Measurements from ENCODE around the gene NDUFS8. TPM values are rescaled to one million over a fixed set of nuclear protein-coding genes. Genes with fewer than 3 reads are reported as not detected.

The NDUFS8 gene
- total RNA-seq, 1 donor from 2014 or later, result 84.0 TPM

DNA sequence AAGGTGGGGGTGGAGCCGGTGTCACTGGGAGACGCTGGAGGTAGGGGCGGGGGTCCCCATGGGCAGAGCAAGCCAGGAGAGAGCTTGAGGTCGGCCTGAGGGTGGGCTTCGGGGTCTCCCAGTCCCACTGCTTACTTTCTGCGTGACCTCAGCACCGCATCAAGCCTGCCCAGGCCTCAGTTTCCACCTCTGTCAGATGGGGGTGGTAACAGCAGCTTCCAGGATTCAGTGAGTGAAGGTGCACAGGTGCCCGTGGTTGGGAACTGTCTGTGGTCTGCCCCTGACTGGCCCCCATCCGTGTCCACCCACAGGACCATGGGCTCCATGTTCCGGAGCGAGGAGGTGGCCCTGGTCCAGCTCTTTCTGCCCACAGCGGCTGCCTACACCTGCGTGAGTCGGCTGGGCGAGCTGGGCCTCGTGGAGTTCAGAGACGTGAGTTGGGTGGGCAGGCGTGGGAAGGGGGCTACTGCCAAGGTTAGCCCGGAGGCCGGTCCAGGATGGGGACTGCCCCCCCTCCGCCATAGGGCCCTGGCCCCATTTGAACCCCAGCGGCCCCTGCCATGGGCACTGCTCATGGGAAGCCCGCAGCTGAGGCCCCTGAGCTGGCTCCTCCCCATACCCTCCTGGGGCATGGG lies 10.6 kb downstream of the NDUFS8 start:
- no peaks in the 10 kb centered on the region for H3K27me3 ChIP-seq (ENCODE audit: control insufficient read depth, insufficient read depth, low read length)
- H3K36me3 ChIP-seq (ENCODE audit: control insufficient read depth, insufficient read depth, low read length), result peaks cover 16% of the 10 kb centered on the region
- TF ChIP-seq, protein P1, sequence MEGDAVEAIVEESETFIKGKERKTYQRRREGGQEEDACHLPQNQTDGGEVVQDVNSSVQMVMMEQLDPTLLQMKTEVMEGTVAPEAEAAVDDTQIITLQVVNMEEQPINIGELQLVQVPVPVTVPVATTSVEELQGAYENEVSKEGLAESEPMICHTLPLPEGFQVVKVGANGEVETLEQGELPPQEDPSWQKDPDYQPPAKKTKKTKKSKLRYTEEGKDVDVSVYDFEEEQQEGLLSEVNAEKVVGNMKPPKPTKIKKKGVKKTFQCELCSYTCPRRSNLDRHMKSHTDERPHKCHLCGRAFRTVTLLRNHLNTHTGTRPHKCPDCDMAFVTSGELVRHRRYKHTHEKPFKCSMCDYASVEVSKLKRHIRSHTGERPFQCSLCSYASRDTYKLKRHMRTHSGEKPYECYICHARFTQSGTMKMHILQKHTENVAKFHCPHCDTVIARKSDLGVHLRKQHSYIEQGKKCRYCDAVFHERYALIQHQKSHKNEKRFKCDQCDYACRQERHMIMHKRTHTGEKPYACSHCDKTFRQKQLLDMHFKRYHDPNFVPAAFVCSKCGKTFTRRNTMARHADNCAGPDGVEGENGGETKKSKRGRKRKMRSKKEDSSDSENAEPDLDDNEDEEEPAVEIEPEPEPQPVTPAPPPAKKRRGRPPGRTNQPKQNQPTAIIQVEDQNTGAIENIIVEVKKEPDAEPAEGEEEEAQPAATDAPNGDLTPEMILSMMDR (IDR thresholded peaks at IDR 0.05; ENCODE audit: insufficient read depth, low read length, severe bottlenecking), result no peak
- DNase-seq (ENCODE audit: low read depth) (no peak), FAIRE-seq (no peak)
- peak overlapping the region; percentile 63 for H3K4me3 ChIP-seq (ENCODE audit: low read depth, low read length)

DNA sequence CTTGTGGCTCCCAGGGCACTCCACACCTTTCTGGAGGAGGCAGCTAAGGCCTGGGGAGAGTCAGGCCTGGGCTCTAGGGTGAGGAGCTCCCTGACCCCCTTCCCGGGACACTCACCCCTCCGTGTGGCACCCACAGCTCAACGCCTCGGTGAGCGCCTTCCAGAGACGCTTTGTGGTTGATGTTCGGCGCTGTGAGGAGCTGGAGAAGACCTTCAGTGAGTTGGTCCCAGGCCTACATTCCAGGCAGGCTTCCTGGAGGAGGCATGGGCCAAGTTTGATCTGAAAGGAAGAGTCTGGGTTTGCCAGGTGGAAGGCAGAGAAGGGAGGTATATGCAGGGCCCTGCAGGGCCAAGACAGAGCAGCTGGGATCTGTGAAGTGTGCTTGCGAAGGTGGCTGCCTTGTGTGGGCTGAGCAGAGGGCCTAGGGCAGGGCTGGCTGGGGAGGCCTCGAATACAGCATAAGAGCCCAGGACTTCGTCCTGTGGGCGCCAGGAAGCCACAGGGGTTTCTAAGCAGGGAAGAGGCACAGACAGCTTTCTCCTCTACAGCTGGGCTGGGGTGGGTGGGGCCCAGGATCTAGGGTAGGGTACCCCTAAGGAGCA lies 11.2 kb downstream of the NDUFS8 start:
- no peak for FAIRE-seq
- Histone ChIP-seq H3K27me3 (ENCODE audit: control insufficient read depth, insufficient read depth, low read length) (no peaks in the 10 kb centered on the region), H3K4me3 (ENCODE audit: low read depth, low read length) (no peak overlapping the region), H3K36me3 (ENCODE audit: control insufficient read depth, insufficient read depth, low read length) (peaks cover 16% of the 10 kb centered on the region)
- DNase-seq (ENCODE audit: low read depth), result no peak
- TF ChIP-seq, protein P1 (IDR thresholded peaks at IDR 0.05; ENCODE audit: insufficient read depth, low read length, severe bottlenecking), result no peak

- DNase-seq (ENCODE audit: low read depth), result no peak
- TF ChIP-seq, protein P1 (IDR thresholded peaks at IDR 0.05; ENCODE audit: insufficient read depth, low read length, severe bottlenecking), result no peak
- Histone ChIP-seq H3K36me3 (ENCODE audit: control insufficient read depth, insufficient read depth, low read length) (peaks cover 19% of the 10 kb centered on the region), H3K27me3 (ENCODE audit: control insufficient read depth, insufficient read depth, low read length) (no peaks in the 10 kb centered on the region), H3K4me3 (ENCODE audit: low read depth, low read length) (no peak overlapping the region)
- FAIRE-seq, result no peak
Observed at GRCh38 chr11:68042219-68043028, 11.9 kb downstream of the NDUFS8 start.

- FAIRE-seq, result no peak
- H3K4me3 ChIP-seq (ENCODE audit: low read depth, low read length), result no peak overlapping the region
- DNase-seq (ENCODE audit: low read depth), result no peak
Observed at GRCh38 chr11:68043029-68043348, 12.5 kb downstream of the NDUFS8 start.

GRCh38 chr11:68043349-68044144 lies 13.1 kb downstream of the NDUFS8 start:
- Histone ChIP-seq H3K27me3 (ENCODE audit: control insufficient read depth, insufficient read depth, low read length) (no peaks in the 10 kb centered on the region), H3K4me3 (ENCODE audit: low read depth, low read length) (no peak overlapping the region), H3K36me3 (ENCODE audit: control insufficient read depth, insufficient read depth, low read length) (peaks cover 25% of the 10 kb centered on the region)
- FAIRE-seq (no peak), DNase-seq (ENCODE audit: low read depth) (no peak)
- TF ChIP-seq, protein P1 (IDR thresholded peaks at IDR 0.05; ENCODE audit: insufficient read depth, low read length, severe bottlenecking), result no peak

More at GRCh38 chr11:68043029-68043348, 12.5 kb downstream of the NDUFS8 start:
- peaks cover 23% of the 10 kb centered on the region for H3K36me3 ChIP-seq (ENCODE audit: control insufficient read depth, insufficient read depth, low read length)
- TF ChIP-seq, protein P1 (IDR thresholded peaks at IDR 0.05; ENCODE audit: insufficient read depth, low read length, severe bottlenecking), result no peak
- H3K27me3 ChIP-seq (ENCODE audit: control insufficient read depth, insufficient read depth, low read length), result no peaks in the 10 kb centered on the region
